Activated naive CD4-positive, alpha-beta T cell treated with anti-CD3 and anti-CD28 coated beads, Interleukin-2, amount 10 ng/mL, durations not matched to agents 7 days and 5 days (primary cell): Measurements from ENCODE around the gene SMAD3.
"Not testable (repeated sequence)": the region's sequence is repeated elsewhere in the genome, so short reads cannot be mapped to it uniquely, and the experiment has no call there.

Experiments
- CTCF ChIA-PET: fragments of 350-600 bp; sonication (Branson Sonifier 250); formaldehyde crosslinking; loops from one replicate; lab custom pipeline; 2021; ENCODE audit warnings: antibody characterized with exemption; lab: Charles Lee
- DNase-seq: peaks from one replicate; pipeline ENCODE4 v3.0.0-alpha.2; 2020
- H3K27ac Mint-ChIP-seq: one replicate; pipeline ENCODE4 v1.8.0; 2021; ENCODE audit warnings: mild to moderate bottlenecking, moderate library complexity, mixed read lengths
- H3K27me3 Mint-ChIP-seq: one replicate; pipeline ENCODE4 v1.8.0; 2021; ENCODE audit warnings: mild to moderate bottlenecking, mixed read lengths
- H3K36me3 Mint-ChIP-seq: one replicate; pipeline ENCODE4 v1.8.0; 2021; ENCODE audit warnings: mixed read lengths
- H3K4me1 Mint-ChIP-seq: one replicate; pipeline ENCODE4 v1.8.0; 2021; ENCODE audit warnings: mixed read lengths
- H3K4me3 Mint-ChIP-seq: one replicate; pipeline ENCODE4 v1.8.0; 2021; ENCODE audit warnings: mild to moderate bottlenecking, moderate library complexity, mixed read lengths
- H3K9me3 Mint-ChIP-seq: one replicate; pipeline ENCODE4 v1.8.0; 2021; ENCODE audit warnings: mixed read lengths

SMAD3 gene

DNA sequence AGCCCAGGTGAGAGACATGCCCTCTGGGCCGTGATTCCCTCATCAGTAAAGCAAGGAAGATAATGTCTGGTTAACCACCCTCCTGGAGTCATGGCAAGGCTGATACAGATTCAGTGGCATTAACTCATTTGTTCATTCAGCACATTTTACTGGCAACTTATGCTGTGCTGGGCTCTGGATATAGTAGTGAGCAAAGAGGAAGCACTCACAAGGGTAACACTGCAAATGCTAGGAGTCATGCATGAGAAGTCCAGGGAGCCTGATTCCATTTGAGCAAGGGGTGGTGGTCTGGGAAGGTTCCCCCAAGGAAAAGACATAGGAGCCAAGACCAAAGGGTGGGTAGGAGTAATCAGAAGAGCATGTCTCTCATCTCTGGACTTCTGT, 50.2 kb downstream of the SMAD3 start:
- Mint-ChIP-seq H3K4me3 (no peak overlapping the region), H3K9me3 (peaks cover 9% of the 10 kb centered on the region), H3K36me3 (peaks cover 65% of the 10 kb centered on the region), H3K27ac (peak overlapping the region; percentile 84), H3K4me1 (peaks cover 92% of the 10 kb centered on the region), H3K27me3 (no peaks in the 10 kb centered on the region)
- CTCF ChIA-PET: no interaction called here
- DNase-seq: no peak

GRCh38 chr15:67116742-67117141, 51.3 kb downstream of the SMAD3 start:
- Mint-ChIP-seq H3K4me3 (no peak overlapping the region), H3K36me3 (peaks cover 54% of the 10 kb centered on the region), H3K27ac (peak overlapping the region; percentile 75), H3K4me1 (peaks cover 92% of the 10 kb centered on the region), H3K9me3 (peaks cover 2% of the 10 kb centered on the region), H3K27me3 (no peaks in the 10 kb centered on the region)
- no peak for DNase-seq
- CTCF ChIA-PET: interaction anchor here (1.0 to 1.6 kb wide), 6 partner anchors 10 to 42 kb away, joined by 3 to 13 read pairs (median 4); no protein-coding TSS in a partner anchor

DNA sequence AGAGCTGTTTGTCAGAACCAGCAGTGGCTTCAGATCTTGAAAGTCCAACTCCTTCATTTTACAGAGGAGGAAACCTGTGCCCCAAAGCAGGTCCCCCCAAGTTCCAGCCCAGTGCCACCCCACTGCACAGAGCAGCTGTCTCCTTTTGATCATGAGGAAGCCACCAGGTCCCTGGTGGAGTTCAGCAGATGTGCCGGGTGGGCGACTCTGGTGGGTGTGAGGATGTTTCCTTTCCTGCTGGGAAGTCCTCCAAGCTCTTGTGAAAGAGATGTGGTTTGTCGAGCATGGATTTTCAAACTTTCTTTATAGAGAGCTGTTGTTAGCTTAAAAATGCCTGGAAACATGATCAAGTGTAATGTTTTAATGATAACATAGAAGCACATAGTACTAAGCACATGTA, 52.0 kb downstream of the SMAD3 start:
- CTCF ChIA-PET: interaction anchor here (0.7 to 1.6 kb wide), 7 partner anchors 10 to 1187 kb away, joined by 3 to 13 read pairs (median 4); no protein-coding TSS in a partner anchor
- no peak for DNase-seq
- Mint-ChIP-seq H3K36me3 (peaks cover 54% of the 10 kb centered on the region), H3K4me1 (peaks cover 97% of the 10 kb centered on the region), H3K4me3 (no peak overlapping the region), H3K9me3 (no peaks in the 10 kb centered on the region), H3K27me3 (no peaks in the 10 kb centered on the region), H3K27ac (peak overlapping the region; percentile 75)

DNA sequence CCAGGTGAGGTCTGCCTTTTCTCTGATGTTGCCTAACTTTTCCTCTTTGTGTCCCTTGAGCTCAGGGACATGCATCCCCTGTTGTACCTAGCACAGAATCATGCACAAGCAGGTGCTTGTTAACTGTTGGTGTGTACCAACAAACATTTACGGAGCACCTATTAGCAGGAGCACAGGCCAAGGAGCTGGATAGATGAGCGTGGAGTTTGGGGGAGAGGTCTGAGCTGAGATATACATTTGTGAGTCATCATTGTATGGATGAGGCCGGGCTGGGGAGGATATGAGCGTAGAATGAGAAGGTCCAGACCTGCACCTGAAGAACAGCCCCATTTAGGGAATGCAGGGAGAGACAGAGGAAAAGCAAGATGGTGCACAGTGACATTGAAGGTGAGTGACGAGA, 53.4 kb downstream of the SMAD3 start:
- no peak for DNase-seq
- peaks cover 47% of the 10 kb centered on the region for H3K36me3 Mint-ChIP-seq
- no peak overlapping the region for H3K4me3 Mint-ChIP-seq

GRCh38 chr15:67119238-67119846, 53.9 kb downstream of the SMAD3 start:
- Mint-ChIP-seq H3K36me3 (peaks cover 46% of the 10 kb centered on the region), H3K27me3 (no peaks in the 10 kb centered on the region), H3K27ac (peak overlapping the region; percentile 56), H3K4me1 (peaks cover 99% of the 10 kb centered on the region), H3K9me3 (no peaks in the 10 kb centered on the region), H3K4me3 (no peak overlapping the region)
- no peak for DNase-seq
- CTCF ChIA-PET: interaction anchor here (0.9 to 2.0 kb wide), 3 partner anchors 15 to 37 kb away, joined by 3 to 5 read pairs (median 3); no protein-coding TSS in a partner anchor

More for the DNA sequence above, 53.4 kb downstream of the SMAD3 start:
- peak overlapping the region; percentile 24 for H3K27ac Mint-ChIP-seq
- CTCF ChIA-PET: no interaction called here
- H3K9me3 Mint-ChIP-seq: no peaks in the 10 kb centered on the region
- H3K4me1 Mint-ChIP-seq: peaks cover 99% of the 10 kb centered on the region
- no peaks in the 10 kb centered on the region for H3K27me3 Mint-ChIP-seq

DNA sequence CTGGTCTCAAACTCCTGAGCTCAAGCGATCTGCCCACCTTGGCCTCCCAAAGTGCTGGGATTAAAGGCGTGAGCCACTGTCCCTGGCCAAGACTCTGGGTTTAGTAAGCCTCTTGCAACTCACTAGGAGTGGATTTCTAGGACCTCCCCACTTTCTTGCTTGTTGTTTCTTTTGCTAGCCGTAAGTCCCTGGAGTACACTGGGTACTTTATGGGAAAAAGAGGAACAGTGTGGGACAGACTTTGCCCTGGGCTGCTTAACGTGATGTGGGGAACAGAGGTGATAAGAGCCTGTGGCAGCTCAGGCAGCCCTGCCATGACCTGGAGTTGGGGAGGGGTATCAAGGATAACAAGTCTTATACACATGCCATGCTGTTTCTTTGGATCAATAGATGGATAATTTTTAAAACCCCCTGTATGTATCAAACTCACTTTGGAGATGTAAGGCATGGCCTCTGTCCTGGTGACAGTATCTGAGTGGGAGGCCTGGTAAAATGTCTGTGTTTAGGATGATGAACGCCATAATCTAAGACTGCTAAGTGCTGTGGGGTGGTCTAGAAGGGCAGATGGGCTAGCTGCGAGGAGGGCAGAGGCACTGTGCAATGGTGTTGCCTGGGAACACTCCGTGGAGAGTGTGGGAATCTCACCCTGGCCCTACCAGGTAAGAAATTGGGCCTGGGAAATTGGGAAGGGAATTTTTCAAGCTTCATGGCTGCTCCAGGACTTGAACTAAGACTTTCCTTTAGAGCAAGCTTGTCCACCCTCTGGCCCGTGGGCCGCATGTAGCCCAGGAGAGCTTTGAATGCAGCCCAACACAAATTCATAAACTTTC, 54.8 kb downstream of the SMAD3 start:
- CTCF ChIA-PET: interaction anchor here (0.9 to 2.0 kb wide), 3 partner anchors 14 to 38 kb away, joined by 3 to 5 read pairs (median 3); no protein-coding TSS in a partner anchor
- peaks cover 98% of the 10 kb centered on the region for H3K4me1 Mint-ChIP-seq
- peak overlapping the region; percentile 84 for H3K27ac Mint-ChIP-seq
- H3K36me3 Mint-ChIP-seq: peaks cover 42% of the 10 kb centered on the region
- H3K9me3 Mint-ChIP-seq: no peaks in the 10 kb centered on the region
- no peak for DNase-seq
- H3K4me3 Mint-ChIP-seq: peak overlapping the region; percentile 40
- H3K27me3 Mint-ChIP-seq: no peaks in the 10 kb centered on the region

- DNase-seq: peak; percentile 88
- Mint-ChIP-seq H3K9me3 (no peaks in the 10 kb centered on the region), H3K36me3 (peaks cover 46% of the 10 kb centered on the region), H3K4me3 (peak overlapping the region; percentile 40), H3K27ac (peak overlapping the region; percentile 84), H3K4me1 (peaks cover 97% of the 10 kb centered on the region), H3K27me3 (no peaks in the 10 kb centered on the region)
- CTCF ChIA-PET: interaction anchor here (2.0 kb wide), 1 partner anchor 13 kb away, joined by 5 read pairs; no protein-coding TSS in a partner anchor
Measured at GRCh38 chr15:67120839-67121643, 55.6 kb downstream of the SMAD3 start.

- Mint-ChIP-seq H3K27ac (peak overlapping the region; percentile 84), H3K4me3 (peak overlapping the region; percentile 40), H3K36me3 (peaks cover 44% of the 10 kb centered on the region), H3K4me1 (peaks cover 96% of the 10 kb centered on the region), H3K9me3 (no peaks in the 10 kb centered on the region), H3K27me3 (no peaks in the 10 kb centered on the region)
- CTCF ChIA-PET: interaction anchor here (0.5 to 2.0 kb wide), 3 partner anchors 12 to 13 kb away, joined by 3 to 5 read pairs (median 5); no protein-coding TSS in a partner anchor
- no peak for DNase-seq
Measured at GRCh38 chr15:67121644-67122605, 56.5 kb downstream of the SMAD3 start.

GRCh38 chr15:67122816-67123215, 57.4 kb downstream of the SMAD3 start:
- Mint-ChIP-seq H3K36me3 (peaks cover 43% of the 10 kb centered on the region), H3K4me1 (peaks cover 94% of the 10 kb centered on the region), H3K27ac (peak overlapping the region; percentile 84)
- not testable (repeated sequence) for H3K9me3 Mint-ChIP-seq, DNase-seq, H3K27me3 Mint-ChIP-seq, H3K4me3 Mint-ChIP-seq
- CTCF ChIA-PET: interaction anchor here (0.5 to 1.1 kb wide), 2 partner anchors 12 to 14 kb away, joined by 3 to 5 read pairs; no protein-coding TSS in a partner anchor

DNA sequence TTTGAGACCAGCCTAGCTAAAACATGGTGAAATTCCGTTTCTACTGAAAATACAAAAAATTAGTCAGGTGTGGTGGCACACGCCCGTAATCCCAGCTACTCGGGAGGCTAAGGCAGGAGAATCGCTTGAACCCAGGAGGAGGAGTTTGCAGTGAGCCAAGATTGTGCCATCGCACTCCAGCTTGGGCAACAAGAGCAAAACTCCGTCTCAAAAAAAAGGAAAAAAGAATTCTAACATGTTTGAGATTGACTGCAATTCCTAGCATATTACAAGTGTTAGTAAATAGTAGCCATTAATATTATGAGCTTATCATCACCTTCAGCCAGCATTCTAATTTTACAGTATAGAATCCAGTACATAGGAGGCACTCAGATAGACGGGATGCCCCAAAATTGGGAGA, 57.9 kb downstream of the SMAD3 start:
- peaks cover 94% of the 10 kb centered on the region for H3K4me1 Mint-ChIP-seq
- H3K4me3 Mint-ChIP-seq, H3K9me3 Mint-ChIP-seq, H3K27me3 Mint-ChIP-seq, DNase-seq, H3K27ac Mint-ChIP-seq: not testable (repeated sequence)
- H3K36me3 Mint-ChIP-seq: peaks cover 42% of the 10 kb centered on the region
- CTCF ChIA-PET: interaction anchor here (0.7 to 1.3 kb wide), 4 partner anchors 9 to 12 kb away, joined by 3 to 5 read pairs (median 4); no protein-coding TSS in a partner anchor

GRCh38 chr15:67124111-67124510, 58.7 kb downstream of the SMAD3 start:
- H3K9me3 Mint-ChIP-seq: no peaks in the 10 kb centered on the region

DNA sequence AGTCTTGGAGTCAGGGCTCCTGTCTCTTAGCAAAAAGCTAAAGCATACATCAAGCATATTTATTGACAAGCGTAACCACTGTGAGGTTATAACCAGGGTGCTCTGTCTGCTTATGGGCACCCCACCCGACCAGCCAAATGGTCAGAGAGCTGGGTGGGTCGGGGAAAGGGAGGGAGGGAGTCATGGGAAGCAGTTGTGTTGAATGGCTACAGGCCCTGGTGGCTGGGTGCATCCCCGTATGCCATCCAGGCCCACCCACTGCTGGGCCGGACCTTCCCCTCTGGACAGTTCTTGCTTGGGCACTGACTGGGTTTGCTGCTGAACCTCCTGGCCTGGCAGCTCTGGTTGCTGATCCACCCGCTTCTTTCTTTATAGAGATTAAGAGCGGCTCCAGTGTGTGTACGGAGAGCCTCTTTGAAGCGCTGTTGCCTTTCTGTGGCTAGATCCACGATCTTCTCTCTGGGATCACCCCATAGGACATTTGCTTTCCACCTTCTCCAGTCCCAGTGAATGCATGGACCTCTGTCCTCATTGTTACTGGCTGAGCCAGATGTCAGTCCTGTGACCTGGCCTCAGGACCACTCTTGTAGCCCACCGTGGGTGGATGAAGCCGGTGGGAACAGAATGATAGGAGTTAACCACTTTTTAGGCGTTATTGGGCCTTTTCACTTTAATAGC, 59.6 kb downstream of the SMAD3 start:
- CTCF ChIA-PET: no interaction called here
- Mint-ChIP-seq H3K27me3 (no peaks in the 10 kb centered on the region), H3K4me3 (no peak overlapping the region), H3K36me3 (peaks cover 30% of the 10 kb centered on the region), H3K4me1 (peaks cover 83% of the 10 kb centered on the region), H3K27ac (peak overlapping the region; percentile 84), H3K9me3 (no peaks in the 10 kb centered on the region)
- no peak for DNase-seq

More at GRCh38 chr15:67124111-67124510, 58.7 kb downstream of the SMAD3 start:
- CTCF ChIA-PET: interaction anchor here (0.9 to 1.3 kb wide), 3 partner anchors 10 to 17 kb away, joined by 4 read pairs; no protein-coding TSS in a partner anchor
- Mint-ChIP-seq H3K36me3 (peaks cover 34% of the 10 kb centered on the region), H3K27me3 (no peaks in the 10 kb centered on the region), H3K27ac (peak overlapping the region; percentile 84), H3K4me3 (no peak overlapping the region), H3K4me1 (peaks cover 86% of the 10 kb centered on the region)
- no peak for DNase-seq
